ENCODE measurements around the gene RSPO3.

GRCh38 chr6:127221201-127221600, 102.7 kb downstream of the RSPO3 start:
- TF ChIP-seq GATA2 (IDR thresholded peaks at IDR 0.05; ENCODE audit: low read depth, low read length): no peak
- no peak for TF ChIP-seq GATA3 (IDR thresholded peaks at IDR 0.05; ENCODE audit: low read depth, low read length)

Measured in SH-SY5Y (cell line).